HG02571 (cell line): Measurements from ENCODE around the gene NBPF6.
"Not testable (repeated sequence)": the region's sequence is repeated elsewhere in the genome, so short reads cannot be mapped to it uniquely, and the experiment has no call there.

ENCODE experiments used
- ATAC-seq: cut with Tn5 transposase; IDR thresholded peaks from one replicate; pipeline ENCODE4 v1.9.1; 2021; ENCODE audit warnings: mild to moderate bottlenecking, moderate library complexity; ENCODE audit not compliant: unreplicated experiment

The NBPF6 gene

GRCh38 chr1:108450043-108450442 lies at the start of gene NBPF6:
NBPF6 (plus strand) TSS chr1:108450343; CDS start chr1:108450602, 259 bp downstream.
- not testable (repeated sequence) for ATAC-seq

- not testable (repeated sequence) for ATAC-seq
Measured at GRCh38 chr1:108411098-108411833, 38.9 kb upstream of the NBPF6 start.

GRCh38 chr1:108420129-108420528 lies 30.0 kb upstream of the NBPF6 start:
- not testable (repeated sequence) for ATAC-seq

- not testable (repeated sequence) for ATAC-seq
Measured at GRCh38 chr1:108421061-108421916, 28.9 kb upstream of the NBPF6 start.

- not testable (repeated sequence) for ATAC-seq
Measured at GRCh38 chr1:108426877-108427276, 23.3 kb upstream of the NBPF6 start.

- ATAC-seq = not testable (repeated sequence)
Measured at GRCh38 chr1:108432002-108432401, 18.1 kb upstream of the NBPF6 start.

GRCh38 chr1:108433404-108433803 lies 16.7 kb upstream of the NBPF6 start:
- ATAC-seq = not testable (repeated sequence)

- ATAC-seq = not testable (repeated sequence)
Measured at GRCh38 chr1:108438536-108438935, 11.6 kb upstream of the NBPF6 start.

GRCh38 chr1:108454521-108454920 lies 4.4 kb downstream of the NBPF6 start:
- not testable (repeated sequence) for ATAC-seq

- ATAC-seq = not testable (repeated sequence)
Measured at GRCh38 chr1:108458661-108459060, 8.5 kb downstream of the NBPF6 start.

GRCh38 chr1:108461758-108462157 lies 11.6 kb downstream of the NBPF6 start:
- not testable (repeated sequence) for ATAC-seq

GRCh38 chr1:108463962-108464361 lies 13.8 kb downstream of the NBPF6 start:
- not testable (repeated sequence) for ATAC-seq

GRCh38 chr1:108466166-108466565 lies 16.0 kb downstream of the NBPF6 start:
- ATAC-seq = not testable (repeated sequence)

- ATAC-seq = not testable (repeated sequence)
Measured at GRCh38 chr1:108467155-108467554, 17.0 kb downstream of the NBPF6 start.

GRCh38 chr1:108470750-108471149 lies 20.6 kb downstream of the NBPF6 start:
- not testable (repeated sequence) for ATAC-seq

GRCh38 chr1:108474516-108474915 lies 24.4 kb downstream of the NBPF6 start:
- not testable (repeated sequence) for ATAC-seq

- no peak for ATAC-seq
Measured at GRCh38 chr1:108478429-108479015, 28.4 kb downstream of the NBPF6 start.

- no peak for ATAC-seq
Measured at GRCh38 chr1:108482708-108483107, 32.6 kb downstream of the NBPF6 start.

GRCh38 chr1:108485990-108486389 lies 35.8 kb downstream of the NBPF6 start:
- ATAC-seq = not testable (repeated sequence)

- ATAC-seq = not testable (repeated sequence)
Measured at GRCh38 chr1:108486707-108487106, 36.6 kb downstream of the NBPF6 start.

- ATAC-seq = not testable (repeated sequence)
Measured at GRCh38 chr1:108495008-108495407, 44.9 kb downstream of the NBPF6 start.
